Activated CD4-positive, alpha-beta T cell treated with anti-CD3 and anti-CD28 coated beads, Interleukin-2, amount 50 U/mL, for 4 hours (primary cell): ENCODE results near the gene HOXC6.
"Not testable (repeated sequence)": the region's sequence is repeated elsewhere in the genome, so short reads cannot be mapped to it uniquely, and the experiment has no call there.

Experiments used
- DNase-seq, 2 experiments: peaks; one replicate each; pipeline ENCODE4 v3.0.0-alpha.2; 2020

HOXC6 gene

DNA sequence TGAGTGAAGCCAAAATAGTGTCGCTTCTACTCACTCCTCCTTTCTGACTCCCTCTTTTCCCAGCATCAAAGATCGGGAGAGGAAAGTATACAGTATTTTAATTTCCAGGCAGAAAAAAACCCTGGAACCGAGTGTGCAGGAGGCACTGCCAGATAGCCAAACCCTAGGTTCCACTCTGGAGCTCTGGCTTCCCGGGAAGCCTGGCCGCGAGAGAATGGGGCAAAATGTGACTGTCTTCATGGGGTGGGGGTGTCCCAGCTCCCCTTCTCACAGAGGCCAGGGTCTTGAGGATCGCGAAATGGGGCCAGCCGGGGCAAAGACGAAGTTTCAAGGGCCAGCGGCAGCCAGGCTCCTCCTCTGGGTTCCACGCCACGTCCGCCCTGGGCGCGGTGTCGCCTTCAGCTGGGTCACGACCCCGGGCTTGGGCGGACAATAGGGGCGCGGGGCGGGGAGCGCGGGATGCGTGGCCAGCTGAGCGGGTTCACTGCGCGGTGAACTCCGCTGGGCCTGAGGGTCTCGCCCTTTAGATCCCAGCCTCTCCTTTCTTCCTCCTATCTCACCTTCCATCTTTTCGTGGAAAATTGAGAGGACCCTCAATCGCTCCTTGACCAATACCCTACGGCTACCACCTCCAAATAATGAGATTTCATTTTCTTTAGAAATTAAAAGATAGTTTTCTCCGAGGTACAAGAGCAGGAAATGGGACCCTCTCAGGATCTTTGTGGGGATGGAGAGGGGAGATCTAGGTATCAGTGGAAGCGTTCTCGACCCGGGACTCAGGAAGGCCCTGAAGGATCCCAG is 32.1 kb downstream of the HOXC6 start:
- DNase-seq: no peak

DNA sequence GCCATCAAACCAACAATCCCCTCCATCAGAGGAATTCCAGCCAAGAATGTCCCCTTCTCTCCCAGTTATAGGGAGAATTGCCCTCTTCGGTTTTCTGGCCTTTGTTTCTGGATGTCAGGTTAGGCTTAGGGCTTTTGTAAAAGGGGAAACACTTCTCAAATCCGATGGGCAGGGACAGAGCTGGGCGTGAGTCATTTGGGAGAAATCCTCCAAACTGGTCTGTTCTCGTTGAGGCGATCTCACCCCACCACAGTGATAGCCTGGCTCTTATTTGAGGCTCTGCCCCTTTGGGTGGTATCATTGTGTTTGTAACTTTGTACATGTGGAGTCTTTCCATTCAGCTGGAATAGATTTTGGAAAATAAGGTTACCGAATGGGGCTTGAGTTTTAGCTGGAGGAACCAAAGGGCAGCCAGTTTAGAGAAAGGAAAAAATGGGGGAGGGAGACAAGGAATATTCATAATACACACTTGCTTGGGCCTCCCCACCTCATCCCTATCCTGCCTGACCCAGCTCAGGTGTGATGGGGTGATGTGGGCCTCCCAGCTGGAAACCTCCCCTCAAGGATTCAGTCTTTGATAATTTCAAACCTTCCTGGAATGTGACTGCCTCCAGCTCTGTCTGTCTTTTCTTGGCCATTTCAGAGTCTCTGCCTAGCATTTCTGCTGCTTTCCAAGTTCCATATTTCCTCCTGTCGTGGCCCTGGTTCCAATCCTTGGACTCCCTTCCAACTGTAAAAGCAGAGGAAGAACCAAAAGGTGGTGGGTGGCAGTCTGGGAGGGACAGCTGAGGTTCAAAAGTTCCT is 32.9 kb downstream of the HOXC6 start:
- DNase-seq: no peak

DNA sequence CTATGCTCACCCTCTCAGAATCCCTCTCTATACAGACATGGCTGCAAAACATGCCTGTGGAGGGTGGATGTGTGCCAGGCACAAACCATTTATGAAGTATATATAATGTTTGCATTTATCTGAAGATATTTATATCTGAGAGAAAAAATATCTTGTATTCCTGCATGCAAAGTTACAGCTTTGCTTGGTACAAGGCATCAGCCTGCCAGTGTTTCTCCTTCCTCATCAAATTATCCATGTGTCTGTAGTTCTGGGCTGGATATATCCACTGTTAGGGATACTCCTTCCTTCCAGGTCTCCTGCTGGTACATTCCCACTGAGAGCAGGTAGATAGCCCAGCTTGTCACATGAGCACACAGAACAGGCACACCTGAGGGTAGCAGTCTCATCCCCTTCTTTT is 37.4 kb downstream of the HOXC6 start:
- DNase-seq: no peak

DNA sequence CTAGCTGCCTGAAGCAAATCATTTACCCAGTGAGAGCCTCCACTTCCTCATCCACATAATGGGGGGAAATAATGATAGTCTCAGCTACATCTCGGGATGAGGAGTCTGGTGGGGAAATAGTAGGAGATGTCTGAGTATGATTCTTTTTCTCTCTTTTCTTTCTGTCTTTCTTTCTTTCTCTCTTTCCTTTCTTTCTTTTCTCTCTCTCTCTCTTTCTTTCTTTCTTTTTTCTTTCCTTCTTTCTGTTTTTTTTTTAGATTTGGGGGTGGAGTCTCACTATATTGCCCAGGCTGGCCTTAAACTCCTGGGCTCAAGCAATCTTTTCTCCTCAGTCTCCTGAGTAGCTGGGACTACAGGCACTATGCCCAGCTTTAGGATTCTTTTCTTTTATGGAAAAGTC is 38.2 kb downstream of the HOXC6 start:
- DNase-seq: no peak

DNA sequence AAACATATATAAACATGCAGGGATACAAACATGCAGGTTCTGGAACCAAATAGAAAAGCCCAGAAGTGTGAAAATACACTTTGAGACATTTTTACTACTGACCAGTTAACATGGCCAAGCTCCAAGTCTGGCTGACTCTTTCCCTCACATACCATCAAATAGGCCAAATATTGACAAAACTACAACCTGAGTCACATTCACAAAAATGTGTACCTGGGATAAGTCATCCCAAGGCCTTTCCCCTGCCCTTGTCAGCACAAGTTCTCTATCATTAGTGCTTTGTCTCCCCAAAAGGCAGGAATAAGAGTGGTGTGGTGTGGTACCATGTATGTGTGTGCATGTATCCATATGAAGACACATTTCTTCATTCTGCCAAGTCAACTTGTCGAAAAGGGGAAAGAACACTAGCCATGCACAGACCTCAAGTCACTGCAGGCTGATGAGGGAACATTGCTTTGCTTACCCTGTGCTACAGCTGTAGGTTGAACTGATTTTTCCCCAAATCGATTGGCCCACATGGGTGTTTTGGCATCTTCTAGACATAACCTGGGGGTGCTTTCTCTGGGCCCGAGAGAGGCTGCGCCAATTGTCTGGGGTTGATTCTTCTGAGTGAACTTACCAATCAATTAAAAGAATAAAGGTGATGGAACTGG is 40.3 kb downstream of the HOXC6 start:
- no peak for DNase-seq

DNA sequence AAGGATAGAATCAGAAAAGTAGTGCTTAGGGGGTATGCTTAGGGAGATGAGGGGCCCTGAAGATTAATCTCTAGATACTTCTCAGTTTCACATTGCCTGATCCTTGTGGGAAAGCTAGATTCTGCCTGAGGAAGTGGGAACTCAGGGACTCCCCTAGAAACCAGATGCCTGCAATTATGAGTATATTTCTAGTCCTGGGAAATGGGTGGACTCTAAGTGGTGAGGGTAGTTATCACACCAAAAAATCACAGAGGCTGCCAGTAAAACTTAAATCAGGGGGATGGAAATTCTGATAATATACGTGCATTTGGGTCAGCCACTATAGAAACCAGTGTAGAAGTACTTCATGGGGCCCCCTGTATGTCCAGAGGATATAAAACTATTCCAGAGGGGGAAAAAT is 43.7 kb downstream of the HOXC6 start:
- no peak for DNase-seq

DNA sequence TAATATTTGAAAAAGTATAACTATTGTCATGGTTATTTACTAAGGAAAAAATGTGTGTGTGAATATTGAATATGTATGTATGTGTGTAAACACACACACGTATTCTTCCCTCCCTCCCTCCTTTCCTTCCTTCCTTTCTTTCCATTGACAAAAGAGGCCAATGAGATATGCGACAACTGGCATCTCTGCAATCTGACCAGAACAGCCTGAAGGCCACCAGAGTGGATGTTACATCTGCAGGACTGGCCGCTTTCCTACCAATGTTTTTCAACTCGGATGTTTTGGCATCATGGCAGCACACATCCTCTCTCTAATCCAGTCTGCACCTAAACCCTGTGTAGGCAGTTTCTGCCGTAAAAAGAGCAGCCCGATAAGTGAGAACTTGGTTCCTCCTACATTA is 46.1 kb downstream of the HOXC6 start:
- DNase-seq: no peak

DNA sequence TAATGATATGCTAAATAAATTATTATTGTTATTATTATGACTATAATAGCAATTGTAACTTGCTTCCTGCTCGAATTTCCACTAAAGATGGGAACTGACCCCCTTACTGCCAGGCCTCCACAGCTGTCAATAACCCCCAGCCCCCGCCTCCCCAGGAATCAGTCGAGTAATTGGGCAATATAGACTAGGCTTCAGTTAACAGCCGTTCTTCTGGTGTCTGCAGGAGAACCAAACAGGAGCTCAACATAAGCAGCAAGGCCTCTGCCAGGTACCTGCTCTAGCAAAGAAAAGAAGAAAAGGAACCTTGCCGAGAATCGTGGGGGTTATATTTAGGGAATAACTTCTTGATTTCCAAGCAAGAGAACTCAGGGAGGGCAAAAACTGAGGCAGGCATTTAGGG is 47.2 kb downstream of the HOXC6 start:
- DNase-seq: no peak

DNA sequence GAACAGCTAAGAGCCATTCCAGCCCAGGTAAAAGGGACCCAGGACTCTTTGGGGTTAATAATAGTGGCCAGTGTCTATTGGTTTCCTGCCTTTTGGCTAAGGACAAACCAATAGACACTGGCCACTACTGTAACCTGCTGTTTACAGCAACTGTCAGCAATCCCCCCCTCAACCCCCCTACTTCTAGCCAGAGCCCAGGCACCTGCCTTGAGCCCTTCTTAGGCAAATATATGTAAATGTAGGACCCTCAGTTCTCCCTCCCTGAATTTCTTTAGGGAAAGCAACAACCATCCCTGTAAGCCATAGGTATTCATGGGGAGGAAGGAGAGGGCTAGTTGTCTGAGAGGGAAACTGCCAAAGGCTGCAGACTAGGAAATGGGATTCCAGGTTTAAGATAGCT is 47.7 kb downstream of the HOXC6 start:
- no peak for DNase-seq

DNA sequence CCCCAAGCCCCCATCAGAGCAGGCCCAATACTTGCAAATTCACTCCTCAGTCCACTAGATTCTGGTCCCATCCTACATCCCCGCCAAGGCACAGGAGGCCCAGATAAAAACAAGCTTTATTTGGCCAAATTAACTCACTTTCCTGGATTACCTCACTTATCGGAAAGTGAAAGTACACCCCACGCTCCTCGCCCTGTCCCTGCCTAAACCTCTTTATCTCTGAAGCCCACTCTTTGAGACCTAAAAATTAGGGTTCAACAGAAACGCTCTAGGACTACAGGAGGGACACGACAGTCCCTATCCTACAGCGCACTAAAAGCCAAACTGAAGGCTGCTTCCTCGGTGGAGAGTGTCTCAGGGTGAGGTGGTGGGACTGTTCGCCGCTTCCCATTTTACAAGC is 49.6 kb downstream of the HOXC6 start:
- DNase-seq: not testable (repeated sequence)

DNA sequence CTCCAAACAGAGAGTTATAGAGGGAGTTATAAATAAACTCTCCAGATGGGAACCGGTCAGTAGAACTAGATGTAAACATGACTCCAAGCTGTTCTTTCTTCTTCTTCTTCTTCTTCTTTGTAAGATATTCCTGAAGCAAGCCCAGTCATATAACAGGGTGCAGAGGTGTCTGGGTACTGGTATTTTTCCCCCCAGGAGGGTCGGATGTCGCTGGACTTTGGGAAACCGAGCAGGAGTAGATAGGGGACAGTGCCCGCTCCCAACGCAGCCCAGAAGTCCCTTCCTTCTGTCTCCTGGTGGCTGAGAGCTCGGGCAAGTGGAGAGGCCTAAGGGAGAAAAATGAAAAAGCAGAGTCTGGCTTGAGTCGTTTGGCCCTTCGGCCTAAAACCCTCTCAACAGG is 50.9 kb downstream of the HOXC6 start:
- not testable (repeated sequence) for DNase-seq
